GM19035 (cell line): Measurements from ENCODE around the gene ASAP3.
"Not testable (repeated sequence)": the region's sequence is repeated elsewhere in the genome, so short reads cannot be mapped to it uniquely, and the experiment has no call there.

ENCODE experiments used
- ATAC-seq: cut with Tn5 transposase; IDR thresholded peaks from one replicate; pipeline ENCODE4 v1.9.1; 2021; ENCODE audit not compliant: unreplicated experiment

ASAP3 gene

DNA sequence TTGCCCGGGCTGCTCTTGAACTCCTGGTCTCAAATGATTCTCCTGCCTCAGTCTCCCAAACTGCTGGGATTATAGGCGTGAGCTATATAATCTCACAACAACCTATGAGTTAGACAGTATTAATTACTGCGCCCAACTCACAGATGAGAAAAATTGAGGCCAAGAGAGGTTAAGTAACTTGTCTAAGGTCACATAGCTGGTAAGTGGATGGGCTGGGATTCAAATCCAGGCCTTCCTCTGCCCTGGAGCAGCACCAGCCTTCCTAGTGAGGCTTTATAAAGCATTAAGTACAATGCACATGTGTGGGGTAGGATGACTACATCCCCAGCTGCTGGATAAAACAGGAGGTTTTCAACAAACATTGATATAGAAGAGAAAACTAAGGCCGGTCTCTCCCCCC lies 31.9 kb upstream of the ASAP3 start:
- ATAC-seq, result no peak

DNA sequence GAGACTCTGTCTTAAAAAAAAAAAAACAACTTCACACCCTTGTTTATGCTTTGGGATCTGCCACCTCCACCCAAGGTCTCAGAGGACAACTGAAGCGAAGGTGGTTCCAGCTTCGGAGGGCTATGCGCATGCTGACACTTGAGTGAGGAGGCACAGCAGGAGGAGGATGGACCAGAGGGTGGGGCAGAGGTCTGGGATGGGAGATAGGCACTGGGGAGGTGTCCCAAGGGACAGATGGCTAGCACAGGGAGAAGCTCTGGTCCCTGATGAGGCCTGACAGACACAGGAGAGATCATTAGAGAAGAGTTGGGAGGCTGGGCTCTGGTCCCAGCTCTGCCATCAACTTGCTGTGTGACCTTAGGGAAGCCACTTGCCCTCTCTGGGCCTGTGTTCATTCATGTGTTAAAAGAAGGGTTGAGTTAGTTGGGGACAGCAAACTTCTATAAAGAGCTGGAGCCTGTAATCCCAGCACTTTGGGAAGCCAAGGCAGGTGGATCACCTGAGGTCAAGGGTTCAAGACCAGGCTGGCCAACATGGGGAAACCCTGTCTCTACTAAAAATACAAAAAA lies 30.2 kb upstream of the ASAP3 start:
- ATAC-seq, result no peak

DNA sequence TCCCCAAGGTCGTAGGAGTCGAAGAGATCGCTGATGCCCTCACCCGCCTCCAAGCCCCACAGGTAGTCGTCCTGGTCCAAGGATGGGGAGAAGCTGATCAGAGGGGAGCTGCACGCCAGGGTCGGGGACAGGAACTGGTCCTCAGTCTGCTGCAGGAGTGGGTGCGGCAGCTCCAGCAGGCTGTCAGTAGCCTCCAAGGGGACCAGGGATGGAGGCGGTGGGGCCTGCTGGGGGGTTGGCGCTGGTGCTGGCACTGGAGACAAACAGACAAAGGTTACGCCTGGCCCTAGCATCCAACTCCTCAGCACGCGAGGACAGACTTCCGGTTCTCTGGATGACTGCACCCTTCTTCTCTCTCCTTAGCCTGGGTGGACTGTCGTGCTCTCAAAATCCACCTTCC lies 25.9 kb upstream of the ASAP3 start:
- no peak for ATAC-seq

DNA sequence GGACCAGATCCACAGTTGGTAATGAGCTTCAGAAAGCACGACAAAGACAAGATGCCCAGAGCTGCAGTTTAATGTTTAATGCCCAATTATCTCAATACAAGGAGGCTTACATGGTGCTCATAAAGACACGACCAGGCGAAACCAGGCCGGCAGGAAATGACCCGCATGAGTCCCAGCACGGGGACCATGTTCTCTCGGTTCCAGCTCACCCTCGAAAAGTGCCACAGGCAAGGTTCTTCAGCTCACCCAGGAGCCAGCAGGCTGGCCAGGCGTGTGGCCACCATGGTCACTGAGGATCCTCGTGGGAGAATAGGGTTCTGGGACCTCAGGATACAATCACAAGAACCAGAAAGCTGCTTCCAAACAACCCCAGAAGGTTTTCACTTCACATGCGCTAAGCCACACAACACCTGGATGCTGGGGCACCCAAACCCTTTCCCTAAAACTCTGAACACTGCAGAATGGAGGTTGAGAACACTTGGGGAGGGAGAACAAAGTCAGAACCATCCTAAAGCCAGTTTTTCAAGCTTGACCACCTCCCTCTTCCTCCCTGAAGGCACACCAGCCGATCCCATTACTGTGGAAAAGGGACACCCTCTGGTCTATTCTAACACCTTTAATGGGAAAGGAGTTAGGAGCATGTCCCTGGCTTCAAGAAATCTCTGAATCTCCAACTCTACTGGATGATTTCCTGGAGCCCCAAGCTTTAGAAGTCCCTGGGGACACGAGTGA lies 22.6 kb upstream of the ASAP3 start:
- ATAC-seq, result no peak

DNA sequence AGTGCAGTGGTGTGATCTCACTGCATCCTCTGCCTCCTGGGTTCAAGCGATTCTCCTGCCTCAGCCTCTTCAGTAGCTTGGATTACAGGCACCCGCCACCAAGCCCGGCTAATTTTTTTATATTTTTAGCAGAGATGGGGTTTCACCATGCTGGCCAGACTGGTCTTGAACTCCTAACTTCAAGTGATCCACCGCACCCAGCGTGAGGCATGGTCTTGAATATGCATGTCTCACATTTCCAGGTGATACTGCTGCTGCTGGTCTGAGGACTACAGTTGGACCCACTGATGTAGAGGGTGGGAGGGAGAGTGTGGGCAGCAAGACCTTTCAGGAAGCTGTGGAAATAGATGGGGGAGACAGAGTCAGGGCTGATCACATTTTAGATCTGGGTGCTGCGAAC lies 21.9 kb upstream of the ASAP3 start:
- no peak for ATAC-seq

DNA sequence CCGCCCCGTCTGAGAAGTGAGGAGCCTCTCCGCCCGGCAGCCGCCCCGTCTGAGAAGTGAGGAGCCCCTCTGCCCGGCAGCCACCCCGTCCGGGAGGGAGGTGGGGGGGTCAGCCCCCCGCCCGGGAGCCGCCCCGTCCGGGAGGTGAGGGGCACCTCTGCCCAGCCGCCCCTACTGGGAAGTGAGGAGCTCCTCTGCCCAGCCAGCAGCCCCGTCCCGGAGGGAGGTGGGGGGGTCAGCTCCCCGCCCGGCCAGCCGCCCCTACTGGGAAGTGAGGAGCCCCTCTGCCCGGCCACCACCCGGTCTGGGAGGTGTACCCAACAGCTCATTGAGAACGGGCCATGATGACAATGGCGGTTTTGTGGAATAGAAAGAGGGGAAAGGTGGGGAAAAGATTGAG lies 20.2 kb upstream of the ASAP3 start:
- not testable (repeated sequence) for ATAC-seq

DNA sequence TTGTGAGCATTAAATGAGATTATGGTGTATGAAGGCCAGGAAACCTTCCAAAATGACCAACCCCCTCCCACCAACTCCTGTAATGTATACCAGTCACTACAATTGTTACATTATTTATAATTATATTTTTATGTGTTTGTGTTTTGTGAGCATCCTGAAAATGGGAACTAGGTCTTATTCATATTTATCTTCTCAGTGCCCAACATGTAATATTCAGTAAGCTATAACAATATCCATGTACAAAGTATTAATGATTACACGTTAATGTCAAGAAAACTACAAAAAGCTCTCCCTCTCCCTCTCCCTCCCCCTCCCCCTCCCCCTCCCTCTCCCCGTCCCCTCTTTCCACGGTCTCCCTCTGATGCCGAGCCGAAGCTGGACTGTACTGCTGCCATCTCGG lies 19.0 kb upstream of the ASAP3 start:
- no peak for ATAC-seq

DNA sequence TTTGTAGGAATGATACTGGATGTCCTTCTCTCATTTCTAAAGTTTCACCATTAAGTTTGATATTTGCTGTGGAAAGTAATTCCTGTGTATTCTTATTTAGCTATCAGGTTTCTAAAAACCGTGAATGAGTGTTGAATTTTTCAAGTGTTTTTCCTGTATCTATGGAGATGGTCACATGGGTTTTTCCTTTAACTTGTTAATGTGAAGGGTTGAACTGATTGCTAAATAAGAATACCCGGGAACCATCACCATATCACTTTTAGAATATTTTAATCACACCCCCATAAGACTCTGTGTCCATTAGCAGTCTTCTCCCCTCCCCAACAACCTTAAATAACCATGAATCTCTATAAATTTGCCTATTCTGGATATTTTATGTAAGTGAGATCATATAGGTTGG lies 16.5 kb upstream of the ASAP3 start:
- no peak for ATAC-seq

DNA sequence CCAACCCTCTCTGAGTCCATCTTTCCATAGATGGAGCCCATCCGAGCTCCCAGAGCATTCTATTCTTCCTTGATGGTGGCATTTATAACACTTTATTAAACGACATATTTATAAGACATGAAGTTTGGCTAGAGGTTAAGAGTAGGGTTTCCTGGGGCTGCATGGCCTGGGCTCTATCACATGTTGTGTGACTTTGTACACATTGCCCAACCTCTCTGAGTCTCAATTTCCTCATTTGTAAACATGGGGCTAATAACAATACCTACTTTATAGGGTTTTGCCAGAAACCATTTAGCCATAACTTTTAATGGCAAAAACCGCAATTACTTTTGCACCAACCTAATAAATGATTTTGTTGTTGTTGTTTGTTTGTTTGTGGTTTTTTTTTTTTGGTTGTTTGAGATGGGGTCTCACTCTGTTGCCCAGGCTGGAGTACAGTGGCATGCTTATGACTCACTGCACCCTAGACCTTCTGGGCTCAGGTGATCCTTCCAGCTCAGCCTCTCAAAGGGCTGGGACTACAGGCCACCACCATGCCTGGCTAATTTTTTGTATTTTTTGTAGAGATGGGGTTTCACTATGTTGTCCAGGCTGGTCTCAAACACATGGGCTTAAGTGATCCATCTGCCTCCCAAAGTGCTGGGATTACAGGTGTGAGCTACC lies 13.9 kb upstream of the ASAP3 start:
- ATAC-seq, result no peak

DNA sequence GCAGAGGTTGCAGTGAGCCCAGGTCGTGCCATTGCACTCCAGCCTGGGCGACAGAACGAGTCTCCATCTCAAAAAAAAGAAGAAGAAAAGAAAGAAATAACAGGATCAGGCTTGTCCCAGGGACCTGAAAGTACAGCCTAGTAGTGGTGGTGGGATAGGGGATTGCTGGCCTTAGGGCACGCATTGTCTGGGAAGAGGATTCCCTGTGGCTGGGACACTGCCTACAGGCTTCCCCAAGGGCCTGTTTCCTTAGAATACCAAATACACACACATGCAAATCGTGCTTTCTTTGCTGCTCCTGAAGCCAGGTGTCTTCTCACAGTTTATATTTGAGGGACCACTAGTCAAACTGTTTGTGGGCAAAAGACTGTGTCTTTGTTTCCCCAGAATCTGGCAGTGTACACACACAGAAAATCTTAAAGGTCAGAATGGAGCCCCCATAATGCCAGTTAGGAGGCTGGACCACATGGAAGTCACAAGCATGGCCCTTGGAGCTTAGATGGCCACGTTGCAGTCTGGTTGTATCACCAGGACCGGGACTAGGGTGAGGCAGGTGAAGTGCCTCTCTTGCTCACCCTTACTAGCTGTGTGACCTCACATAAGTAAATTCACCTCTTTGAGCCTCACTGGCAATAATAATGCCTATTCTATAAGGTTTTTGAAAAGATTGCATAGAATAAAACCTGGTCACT lies 12.7 kb upstream of the ASAP3 start:
- no peak for ATAC-seq

DNA sequence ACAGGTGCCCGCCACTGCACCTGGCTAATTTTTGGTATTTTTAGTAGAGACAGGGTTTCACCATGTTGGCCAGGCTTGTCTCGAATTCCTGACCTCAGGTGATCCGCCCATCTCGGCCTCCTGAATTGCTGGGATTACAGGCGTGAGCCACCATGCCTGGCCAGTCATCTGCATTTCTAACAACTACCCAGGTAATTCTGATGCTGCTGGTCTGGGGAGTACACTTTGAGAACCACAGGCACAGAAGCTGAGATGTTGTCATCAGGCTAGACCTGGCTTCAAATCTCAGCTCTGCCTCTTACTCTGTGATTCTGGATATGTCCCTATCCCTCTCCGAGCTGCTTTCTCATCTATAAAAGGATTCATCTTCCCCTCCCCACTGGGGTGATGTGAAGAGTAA lies 10.9 kb upstream of the ASAP3 start:
- not testable (repeated sequence) for ATAC-seq

DNA sequence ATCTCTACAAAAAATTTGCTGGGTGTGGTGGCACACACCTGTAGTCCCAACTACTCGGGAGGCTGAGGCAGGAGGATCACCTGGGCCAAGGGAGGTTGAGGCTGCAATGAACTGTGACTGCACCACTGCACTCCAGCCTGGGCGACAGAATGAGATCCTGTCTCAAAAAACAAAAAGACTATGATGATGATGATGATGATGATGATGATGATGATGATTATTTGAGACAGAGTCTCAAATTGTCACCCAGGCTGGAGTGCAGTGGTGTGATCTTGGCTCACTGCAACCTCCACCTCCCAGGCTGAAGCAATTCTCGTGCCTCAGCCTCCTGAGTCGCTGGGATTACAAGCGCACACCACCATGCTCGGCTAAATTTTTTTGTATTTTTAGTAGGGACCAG lies 8.8 kb upstream of the ASAP3 start:
- not testable (repeated sequence) for ATAC-seq

DNA sequence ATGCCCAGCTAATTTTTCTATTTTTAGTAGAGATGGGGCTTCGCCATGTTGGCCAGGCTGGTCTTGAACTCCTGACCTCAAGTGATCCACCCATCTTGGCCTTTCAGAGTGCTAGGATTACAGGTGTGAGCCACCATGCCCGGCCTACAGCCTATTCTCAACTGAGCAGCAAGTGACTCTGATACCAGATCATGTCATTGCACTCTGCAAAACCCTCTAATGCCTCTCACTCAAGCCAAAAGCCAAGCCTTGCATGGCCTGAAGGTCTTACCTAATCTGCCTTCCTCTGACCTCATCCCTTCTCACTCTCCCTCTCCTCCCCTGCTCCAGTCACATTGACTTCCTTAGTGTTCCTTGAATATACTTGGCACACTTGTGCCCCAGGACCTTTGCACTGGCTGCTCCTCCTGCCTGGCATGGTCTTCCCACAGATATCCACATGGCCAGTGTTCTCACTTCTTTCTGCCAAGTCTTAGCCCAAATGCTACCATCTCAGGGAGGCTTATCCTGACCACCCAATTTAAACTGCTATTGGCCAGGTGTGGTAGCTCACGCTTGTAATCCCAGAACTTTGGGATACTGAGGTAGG lies 8.2 kb upstream of the ASAP3 start:
- ATAC-seq, result no peak

DNA sequence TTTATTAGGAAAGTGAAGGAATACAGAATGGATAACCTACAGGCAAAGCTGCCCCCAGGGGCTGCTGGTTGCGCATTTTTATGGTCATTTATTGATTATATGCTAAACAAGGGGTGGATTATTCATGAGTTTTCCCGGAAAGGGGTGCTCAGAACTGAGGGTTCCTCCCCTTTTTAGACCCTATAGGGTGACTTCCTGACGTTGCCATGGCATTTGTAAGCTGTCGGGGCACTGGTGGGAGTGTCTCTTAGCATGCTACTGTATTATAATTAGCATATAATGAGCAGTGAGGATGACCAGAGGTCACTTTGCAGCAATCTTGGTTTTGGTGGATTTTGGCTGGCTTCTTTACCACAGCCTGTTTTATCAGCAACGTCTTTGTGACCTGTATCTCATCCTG lies 5.9 kb upstream of the ASAP3 start:
- no peak for ATAC-seq

DNA sequence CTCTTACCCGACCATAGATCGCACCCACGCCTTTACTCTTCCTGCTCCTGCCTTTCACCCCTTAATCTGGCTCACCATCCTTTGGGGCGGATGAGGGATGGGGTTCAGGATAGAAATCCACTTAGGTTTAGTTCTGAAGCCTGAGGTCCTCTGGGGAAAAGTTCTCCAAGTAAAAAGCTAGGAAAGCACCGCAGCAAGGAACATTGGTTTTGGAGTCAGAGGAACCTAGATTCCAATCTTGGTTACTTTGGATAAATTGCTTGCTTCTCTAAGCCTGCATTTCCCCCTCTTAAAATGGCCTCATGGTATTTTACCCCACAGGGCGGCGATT lies 988 bp upstream of the ASAP3 start:
- ATAC-seq, result no peak

DNA sequence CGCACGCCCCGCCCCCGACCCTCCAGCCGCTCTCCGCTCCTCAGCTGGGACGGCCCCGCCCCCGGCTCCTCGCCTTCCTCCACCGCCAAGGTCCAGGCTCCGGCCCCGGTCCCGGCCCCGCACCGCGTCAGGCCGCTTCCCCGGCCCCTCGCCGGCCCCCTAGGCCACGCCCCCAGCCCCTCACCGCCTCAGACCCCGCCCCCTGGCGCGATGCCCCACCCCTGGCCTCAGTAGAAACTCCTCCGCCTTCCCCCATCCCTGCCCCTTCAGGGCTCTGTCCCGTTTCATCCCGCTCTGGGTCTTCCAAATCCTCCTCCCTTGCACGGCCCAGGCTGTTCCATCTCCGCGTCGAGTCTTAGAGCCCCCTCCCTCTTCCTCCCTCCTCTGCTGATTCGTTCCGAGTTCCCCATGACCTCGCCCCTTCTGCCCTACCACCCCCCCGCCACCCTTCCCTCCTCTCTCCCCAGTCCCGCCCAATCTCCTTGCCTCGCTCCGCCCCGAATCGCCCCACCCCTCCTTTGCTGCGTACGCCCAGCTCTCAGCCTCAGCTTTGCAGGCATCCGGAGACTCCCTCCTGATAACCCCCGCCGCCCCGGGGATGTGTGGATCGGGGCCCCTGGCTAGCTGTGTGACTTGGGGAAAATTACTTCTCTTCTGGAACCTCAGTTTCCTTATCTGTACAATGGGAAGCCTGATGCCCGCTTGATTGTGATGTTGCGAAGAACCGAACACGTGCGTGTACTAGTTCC lies 448 bp upstream of the ASAP3 start:
- peak; percentile 64 for ATAC-seq

DNA sequence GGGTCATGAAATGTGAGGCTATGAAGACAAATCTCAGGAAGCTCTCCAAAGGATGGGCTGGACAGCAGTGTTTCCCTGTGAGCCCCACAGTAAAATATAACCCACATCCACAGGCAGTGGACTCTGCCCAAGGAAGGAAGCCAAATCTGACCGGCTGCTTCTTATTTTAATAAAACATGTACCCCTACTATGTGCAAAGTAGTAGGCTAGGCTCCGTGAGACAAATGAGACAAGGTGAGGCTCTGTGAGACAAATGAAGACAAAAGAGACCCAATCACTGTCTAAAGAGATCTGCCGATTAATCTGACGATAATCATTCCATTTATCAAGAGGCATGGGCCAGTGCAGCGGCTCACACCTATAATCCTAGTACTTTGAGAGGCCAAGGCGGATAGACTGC lies 2.1 kb downstream of the ASAP3 start:
- ATAC-seq, result no peak

DNA sequence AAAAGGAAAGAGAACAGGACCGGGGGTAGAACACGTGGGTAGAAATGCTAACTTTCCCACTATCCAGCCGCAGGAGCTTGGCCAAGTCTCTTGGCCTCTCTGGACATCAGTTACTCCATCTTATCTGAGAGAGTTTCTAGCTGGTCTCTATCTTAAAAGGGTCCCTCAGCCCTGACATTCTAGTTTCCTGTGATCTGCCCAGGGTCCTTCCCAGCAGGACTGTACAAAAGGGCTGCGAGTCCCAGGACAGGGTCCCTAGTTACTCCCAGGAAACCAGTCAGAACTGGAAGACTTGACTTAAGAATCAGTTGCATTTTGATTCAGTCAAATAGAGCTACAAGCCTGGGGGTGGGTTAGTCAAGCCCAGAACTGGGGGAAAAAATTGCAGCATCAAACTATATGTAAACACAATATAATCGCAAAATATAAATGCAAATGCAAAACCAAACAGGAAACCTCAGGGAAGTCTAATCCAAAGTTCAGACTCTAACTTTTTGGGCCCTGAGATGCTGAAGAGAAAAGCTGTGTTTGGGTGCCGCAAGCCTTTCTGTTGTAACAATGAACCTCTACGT lies 2.9 kb downstream of the ASAP3 start:
- ATAC-seq, result no peak

DNA sequence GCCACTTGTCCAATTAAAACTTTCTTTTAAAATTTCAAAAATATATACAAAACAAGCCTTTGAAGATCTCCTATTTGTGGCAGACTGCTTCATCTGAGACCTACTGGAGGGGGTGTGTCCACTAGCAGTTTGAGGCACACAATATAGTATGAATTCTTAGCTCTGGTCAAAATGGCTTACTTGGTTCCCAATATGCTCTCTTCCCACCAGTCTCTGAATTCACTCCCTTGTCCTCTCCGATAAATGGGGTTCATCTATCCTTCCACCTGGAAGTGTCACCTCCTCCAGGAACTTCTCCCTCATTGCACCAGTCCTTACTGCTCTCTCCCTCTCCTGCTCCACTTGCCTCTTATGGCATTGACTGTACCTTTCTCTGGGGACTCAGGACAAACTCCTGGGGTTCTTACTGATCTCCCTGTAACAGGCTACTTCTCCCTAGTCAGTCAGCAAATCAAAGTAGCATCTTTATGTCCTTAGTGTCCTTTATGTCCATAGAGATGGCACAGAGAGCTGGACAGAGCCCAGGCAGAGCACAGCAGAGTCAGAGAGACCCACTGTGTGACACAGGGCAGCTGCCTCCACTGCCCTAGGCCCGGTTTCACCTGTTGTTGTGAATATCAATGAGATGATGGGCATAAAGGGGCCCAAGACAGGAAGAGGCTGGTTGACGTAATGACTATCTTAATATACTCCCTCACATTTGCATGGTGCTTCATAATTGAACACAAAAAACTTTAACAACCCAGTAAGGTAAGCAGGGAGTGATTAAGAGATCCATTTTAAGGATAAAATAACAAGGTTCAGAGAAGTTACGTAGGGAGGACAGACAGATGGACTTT lies 3.6 kb downstream of the ASAP3 start:
- no peak for ATAC-seq

DNA sequence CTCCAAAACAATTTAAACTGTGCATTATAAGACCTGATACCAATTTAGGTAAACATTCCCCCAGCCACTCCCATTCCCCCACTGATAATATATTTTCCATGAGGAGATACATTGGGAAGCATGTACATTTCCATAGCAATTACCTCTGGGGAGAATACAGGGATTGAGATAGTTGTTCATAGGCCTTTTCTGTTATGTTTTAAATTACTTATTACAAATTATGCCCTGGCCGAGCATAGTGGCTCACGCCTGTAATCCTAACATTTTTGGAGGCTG lies 4.4 kb downstream of the ASAP3 start:
- no peak for ATAC-seq
